ENCODE results near the gene GRIK4.

Gene GRIK4

DNA sequence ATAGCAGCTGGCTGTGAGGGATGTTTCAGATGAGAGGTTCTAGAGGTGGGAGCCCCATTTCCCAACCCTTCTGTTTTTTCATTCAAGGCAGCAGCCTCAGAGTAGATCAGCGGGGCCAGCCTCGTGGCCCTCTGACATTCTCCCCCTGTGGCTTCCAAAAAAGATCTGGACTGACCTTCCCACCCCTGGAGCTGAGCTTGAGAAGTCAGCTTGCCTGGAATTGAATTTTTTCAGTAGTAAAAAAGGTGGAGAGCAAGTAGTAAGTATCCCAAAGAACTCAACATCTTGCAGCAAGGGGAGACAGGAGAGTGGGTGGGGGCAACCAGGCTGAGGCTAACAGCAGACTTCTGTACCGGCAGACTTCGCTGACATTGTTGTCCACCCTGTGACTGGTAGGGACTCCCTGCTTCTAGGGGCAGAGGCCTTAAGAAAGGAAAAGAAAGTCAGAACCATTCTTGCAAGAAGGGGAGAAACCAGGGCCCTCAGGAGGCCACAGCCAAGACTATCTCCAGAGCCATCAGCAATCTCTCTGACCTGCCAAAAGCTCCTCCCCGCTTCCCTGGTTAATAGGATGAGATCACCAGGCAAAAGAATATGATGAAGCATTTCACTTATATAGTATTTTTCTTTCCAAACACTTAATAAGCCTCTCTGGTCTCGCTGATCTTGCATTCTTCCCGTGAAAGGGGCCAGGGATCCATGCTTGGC, 2.0 kb upstream of the GRIK4 start:
- no peak for DNase-seq (ENCODE audit: low spot score)

DNA sequence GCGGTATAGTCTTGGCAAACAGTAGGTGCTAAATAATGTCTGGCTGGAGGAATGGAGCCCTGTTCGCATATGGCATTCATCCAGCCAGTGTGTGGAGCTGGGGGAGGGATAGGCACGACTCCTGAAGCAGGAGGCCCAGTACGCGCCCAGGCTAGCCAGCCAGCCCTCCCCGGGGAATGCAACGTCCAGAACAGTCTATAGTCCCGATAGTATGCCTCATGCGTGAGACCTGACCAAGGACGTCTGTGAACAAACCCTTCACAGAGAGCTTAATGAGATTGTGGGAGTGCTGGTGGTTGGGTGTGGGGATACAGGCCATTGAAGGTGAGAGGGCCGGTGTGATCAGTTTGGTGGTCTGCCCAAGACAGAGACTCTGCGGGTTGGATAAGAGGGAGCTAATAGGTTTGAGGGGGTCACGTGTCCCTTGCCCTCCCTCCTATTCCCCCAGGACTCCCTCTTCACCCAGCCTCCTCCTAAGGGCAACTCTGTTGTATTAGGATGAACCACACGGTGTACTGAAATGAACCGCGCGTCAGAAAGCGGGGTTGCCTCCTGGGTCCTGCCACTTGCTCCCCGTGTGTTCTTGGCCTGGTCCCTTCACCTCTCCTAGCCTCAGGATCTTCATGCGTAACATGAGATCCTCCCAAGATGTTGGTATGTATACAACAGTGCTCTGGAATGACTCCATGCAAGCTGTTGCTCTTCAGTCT, 987 bp upstream of the GRIK4 start:
- no peak for DNase-seq (ENCODE audit: low spot score)

DNA sequence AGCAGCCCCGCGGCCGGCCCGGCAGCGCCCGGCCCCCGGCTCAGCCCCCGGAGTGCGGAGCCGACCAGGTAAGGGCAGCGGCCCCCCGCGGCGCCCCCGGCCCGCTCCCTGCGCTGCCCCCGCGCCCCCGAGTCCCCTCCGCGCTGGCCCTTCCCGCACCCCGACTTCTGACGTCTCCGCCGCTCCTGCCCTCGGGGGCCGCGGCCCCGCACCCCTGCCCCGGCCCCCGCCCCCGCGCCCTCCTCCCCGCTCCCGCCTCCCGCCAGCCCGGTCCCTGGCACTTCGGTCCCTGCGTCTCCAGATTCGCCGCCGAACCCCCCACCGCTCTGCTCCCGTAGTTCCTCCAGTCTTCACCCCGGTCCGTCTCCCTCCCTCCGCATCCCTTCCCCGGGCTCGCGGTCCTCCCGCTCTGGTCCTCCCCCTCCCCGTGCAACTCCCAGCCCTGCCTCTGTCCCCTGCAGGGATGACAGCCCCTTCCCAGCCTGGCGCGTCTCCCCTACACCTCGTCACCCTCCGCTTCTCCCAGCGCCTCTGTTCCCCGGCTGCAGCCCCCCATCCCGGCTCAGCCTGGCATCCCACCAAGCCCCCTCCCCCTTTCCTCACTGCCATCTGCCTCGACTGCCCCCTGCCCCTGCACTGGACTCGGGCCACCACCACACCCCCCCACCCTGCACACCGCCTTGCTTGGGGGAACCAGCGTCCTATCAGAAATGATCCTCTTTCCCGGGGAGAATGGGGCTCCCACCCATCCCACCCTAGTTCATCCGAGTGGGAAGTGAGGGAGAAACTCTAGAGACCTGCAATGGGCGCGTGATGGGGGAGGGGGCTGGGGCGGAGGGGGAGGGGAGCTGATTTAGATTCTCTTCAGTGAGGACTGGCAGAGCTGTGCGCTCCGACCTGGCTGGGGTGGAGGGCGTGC, 531 bp downstream of the GRIK4 start:
- DNase-seq (ENCODE audit: low spot score): no peak

DNA sequence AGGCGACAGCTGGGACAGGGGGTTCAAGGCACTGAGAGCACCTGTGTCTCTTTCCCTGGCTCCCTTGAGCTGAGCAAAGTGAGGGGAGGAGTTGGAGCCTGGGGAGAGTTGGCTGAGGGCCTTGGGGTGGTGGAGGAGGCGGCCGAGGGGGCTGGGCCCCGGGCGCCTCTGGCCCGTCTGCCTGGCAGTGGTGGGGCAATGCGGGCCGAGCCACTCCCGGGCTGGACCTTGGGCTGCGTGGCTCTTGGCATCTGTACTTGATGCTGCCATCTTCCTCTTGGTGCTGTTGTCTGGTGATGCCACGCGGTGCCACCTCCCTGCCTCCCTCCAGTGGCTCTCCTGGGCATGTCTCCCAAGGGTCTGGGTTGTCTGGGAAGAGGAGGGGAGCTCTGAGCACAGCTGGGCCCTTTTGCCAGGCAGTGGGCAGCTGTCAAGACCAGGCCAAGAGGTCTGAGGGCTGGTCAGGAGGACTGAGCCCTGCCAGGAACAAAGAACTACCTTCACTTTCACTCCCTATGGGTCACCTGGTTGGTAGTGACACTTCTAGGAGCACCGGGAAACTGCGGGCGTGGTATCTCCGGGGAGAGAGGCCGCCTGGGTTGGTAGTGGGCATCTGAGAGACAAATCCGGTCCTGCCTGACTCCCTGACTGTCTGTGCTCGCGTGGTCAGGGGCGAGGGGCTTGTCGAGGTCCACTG, 1.3 kb downstream of the GRIK4 start:
- peak; percentile 59 for DNase-seq (ENCODE audit: low spot score)

DNA sequence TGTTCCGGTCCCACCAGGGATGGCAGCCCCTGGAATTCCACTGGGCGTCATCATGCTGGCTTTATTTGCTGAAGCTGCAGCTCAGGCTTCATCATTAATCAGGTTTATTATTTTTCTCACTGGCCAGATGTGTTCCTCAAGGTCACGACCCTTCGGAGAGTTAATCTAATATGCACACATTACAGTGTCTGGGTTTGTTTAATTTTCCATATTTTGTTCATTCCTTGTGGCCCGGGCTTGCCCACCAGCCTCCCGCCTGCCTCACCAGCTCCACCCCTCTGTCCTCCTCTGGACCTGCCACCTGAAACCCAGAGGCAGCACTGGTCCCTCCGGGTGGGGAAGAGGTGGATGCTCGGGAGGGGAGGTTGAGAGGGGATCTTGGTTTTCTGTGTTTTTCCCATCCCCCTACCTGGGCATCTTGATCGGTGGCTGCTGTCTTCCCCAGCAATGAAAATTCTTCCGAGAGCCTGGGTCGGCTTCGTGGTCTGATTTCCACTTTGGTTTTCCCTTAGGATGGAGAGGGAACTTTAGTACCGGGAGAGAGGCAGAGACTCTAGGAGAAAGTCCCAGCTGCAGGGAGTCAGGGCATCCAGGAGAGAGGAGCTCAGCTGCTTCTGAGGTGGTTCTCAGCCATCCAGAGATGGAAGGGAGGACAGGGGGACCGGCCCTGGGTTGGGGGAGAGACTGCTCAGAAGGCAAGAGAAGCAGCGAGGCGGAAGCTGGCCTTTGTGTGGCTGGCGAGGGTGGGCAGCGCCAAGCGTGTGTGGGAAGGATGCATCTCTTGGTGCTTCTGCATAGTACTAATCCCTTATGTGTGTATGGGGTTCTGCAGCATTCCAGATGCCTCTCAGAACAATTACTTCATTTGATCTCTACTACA, 2.1 kb downstream of the GRIK4 start:
- no peak for DNase-seq (ENCODE audit: low spot score)

DNA sequence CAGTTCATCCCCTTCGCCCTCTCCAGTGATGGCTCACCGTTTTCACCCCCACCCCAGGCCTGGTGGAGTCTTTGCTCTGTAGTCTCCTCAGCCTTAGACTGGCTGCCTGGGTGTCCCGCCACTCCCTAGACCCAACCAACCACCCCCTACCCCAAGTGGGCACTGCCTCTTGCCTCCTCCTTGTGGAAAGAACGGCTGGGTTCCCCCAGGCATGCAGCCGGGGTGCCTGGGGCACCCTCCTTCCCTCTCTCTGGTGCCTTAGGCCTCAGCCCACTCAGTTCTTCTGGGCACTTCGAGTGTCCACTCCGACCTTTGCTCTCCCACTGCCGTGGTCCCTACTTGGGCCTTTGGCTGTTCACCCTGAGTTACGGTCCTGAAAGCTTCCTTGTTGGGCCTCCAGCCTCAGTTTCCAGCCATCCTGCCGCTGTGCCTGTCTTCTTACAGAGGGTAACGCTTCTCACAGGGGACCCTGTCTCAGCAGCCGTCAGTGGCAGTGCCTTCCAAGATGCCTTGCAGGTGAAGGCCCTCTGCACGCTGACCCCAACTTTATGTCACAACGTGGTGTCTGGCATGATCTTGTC, 3.1 kb downstream of the GRIK4 start:
- no peak for DNase-seq (ENCODE audit: low spot score)

DNA sequence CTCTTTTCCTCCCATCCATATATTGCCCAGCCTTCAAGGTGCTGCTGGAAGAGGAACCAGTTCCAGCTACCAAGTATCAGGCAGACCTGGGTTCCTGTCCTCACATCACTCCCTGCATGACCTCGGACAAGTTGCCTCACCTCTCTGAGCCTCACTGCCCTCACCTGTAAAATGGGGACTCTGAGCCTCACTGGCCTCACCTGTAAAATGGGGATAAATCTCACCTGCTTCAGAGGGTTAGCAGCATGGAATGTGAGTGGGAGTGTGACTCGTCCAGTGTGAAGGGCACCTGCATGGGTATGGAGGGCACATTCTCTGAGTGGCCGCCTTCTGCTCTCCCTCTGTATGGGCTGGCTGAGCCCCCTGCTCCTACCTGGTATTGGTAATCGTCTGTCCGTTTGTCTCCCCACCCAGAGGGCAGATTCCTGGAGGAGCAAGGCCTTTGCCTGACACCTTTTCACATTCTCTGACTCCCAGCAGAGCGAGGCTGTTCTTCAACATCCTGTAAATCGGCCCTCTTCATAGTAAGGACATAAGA, 3.7 kb downstream of the GRIK4 start:
- no peak for DNase-seq (ENCODE audit: low spot score)

DNA sequence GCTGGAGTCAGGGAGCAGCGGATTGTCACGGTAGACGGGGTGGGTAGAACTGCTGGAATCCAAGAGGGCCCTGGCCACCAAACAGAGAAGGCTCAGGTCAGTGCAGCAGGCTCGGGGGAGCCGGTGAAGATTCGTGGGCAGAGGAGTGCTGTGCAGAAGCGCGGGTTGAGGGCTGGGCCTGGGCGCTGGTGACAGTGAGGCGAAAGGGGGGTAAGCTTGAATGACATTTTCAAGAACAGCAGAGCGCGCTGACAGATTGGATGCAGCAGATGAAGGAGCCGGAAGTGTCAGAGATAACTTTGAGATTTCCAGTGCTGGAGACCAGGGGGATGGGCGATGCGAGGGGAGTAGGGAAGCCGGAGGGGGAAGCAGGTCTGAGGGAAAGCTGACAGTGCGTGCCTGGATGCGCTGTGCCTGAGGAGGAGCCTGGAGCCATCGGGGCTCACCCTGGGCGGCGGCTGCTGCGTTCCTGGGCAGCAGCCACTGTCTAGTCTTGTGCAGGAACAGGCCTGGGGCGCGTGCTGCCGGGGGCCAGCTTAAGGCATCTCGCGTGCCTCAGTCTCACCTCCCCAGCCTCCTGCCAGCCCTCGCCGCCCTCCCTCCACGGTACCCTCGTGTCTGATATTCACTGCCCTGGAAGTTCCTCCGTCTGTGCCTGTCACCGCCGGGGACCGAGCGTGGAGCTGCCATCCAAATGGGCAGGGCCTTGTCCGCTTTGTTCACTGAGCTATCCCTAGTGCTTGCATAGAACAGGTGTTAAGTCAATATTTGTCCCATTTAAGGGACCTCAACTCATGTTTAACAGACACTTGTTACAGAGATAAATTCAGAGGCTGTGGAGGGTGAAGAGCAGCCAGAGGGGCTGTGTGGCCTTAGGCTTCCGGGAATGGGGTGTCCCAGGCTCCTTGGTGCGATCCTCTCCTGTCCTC, 5.2 kb downstream of the GRIK4 start:
- DNase-seq (ENCODE audit: low spot score): no peak

DNA sequence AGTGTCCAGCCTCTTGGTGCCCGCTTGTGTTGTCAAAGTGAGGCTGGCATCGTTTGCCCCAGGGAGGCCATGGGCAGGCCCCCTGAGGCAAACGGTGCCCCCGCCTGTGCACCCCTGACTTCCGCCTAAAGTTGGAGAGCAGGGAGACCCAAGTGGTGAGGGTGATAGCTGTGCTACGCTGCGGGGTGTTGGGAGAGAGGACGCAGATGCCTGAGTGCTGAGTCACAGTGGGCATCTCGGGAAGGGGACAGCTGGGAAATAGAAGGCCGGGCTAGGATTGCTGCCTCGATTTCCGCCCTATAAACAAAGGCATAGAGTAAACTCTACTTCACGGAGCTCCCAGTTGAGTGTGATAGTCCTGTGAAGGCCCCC, 5.8 kb downstream of the GRIK4 start:
- DNase-seq (ENCODE audit: low spot score): no peak

DNA sequence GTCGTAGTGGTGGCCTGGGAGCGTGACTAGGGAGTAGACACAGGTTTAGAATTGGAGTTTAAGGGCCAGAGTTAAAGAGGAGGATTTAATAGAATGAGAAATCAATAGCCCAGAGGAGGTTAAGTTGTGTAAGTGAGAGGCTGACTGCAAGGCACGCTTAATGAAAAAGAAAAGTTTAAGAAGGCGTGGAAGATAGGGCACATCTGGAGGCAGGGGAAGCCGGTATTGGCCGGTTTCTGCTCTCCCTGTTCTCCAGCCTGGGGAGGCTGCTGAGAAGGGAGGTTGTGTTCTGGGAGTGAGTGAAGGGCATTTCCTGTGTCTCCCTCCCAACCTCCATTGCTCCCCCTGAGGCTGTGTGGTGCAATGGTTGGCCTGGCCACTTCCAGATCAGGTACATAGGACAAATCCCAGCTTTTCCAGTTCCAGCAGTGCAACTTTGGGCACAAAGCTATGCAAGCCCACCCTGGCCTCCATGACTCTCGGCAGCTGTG, 6.3 kb downstream of the GRIK4 start:
- peak; percentile 6 for DNase-seq (ENCODE audit: low spot score)

DNA sequence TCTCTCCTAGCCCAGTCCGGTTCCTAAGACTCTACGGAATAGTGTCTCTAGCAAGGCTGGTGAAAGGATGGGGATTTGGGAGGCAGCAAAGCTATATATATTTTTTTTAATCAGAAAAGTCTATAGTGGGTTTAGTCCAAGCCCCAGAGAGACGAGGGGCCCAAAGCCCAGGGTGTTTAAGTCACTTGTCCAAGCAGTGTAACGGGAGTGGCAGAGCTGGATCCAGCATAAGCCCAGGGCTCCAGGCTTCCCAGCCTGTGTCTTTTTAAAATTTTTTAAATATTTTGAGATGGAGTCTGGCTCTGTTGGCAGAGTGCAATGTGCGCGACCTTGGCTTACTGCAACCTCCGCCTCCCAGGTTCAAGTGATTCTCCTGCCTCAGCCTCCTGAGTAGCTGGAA, 6.8 kb downstream of the GRIK4 start:
- DNase-seq (ENCODE audit: low spot score): no peak

DNA sequence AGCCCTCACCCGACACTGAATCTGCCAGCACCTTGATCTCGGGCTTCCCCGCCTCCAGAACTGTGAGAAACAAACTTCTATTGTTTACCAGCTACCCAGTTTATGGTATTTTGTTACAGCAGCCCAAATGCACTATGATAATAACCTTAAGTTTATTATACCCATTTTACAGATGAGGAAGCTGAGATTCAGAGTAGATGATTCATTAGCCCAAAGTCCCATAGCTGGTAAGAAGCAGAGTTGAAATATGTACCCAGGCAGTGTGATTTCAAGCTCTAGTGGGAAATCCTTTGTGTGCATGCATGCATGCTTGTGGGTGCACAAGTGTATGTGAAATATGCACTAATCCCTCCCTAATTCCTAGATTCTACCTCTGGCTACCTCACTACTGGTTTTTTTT, 7.9 kb downstream of the GRIK4 start:
- no peak for DNase-seq (ENCODE audit: low spot score)

DNA sequence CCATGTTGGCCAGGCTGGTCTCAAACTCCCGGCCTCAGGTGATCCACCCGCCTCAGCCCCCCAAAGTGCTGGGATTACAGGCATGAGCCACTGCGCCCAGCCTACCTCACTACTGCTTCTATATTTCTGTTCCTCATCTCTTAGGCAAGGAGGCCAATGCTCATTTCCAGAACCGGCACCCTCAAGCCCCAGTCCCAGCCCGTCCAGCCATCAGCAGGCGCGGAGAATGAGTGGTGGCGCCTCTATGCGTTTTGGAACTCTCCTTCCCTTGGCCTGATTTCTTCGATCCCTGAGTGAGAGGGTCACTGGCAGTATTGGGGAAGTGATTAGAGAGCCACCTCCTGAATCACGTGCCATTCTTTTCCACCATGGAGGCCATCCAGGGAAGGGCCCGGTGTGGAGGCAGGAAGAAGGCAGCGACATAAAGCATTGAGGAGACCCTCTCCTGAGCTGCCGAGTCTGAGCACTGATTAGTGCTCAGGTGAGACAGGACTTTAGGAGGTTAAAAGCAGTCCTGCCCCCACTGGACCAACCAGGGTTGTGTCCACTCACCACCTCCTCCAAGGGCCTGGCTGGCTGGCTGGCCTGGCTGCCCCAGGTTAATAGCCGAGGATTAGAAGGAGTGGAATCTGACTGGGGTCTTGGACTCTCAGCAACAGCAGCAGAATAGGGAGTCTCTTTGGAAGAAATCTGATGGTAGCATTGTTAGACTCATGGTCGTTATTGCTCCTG, 8.7 kb downstream of the GRIK4 start:
- peak; percentile 6 for DNase-seq (ENCODE audit: low spot score)

DNA sequence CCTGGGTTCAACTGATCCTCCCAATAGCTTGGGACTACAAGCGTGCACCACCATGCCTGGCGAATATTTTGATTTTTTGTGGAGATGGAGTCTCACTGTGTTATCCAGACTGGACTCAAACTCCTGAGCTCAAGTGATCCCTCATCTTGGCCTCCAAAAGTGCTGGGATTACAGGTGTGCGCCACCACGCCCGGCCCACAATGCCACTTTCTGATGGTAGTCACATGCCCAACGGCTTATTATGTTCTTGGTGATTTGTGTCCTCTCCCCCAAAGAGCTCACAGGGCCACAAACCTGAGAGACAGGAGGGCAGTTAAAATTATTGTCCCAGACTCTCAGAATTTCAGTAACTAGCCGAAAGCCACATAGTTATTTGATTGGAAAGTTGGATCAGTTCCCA, 9.6 kb downstream of the GRIK4 start:
- DNase-seq (ENCODE audit: low spot score): no peak

DNA sequence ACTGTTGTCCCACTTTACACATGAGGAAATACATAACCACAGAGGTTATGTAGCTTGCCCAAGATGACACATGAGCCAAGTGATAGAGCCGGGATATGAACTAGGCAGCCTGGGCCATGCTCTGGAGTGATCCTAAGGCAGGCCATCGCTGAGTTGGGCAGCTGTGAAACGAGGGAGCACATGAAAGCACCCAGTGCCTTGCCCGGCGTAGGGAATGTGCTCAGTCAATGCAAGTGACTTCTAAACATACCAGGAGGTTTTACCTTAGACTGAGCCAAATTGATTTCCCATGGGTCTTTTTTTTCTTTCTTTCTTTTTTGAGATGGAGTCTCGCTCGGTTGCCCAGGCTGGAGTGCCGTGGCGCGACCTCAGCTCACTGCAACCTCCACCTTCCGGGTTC, 10.5 kb downstream of the GRIK4 start:
- DNase-seq (ENCODE audit: low spot score): peak; percentile 12

DNA sequence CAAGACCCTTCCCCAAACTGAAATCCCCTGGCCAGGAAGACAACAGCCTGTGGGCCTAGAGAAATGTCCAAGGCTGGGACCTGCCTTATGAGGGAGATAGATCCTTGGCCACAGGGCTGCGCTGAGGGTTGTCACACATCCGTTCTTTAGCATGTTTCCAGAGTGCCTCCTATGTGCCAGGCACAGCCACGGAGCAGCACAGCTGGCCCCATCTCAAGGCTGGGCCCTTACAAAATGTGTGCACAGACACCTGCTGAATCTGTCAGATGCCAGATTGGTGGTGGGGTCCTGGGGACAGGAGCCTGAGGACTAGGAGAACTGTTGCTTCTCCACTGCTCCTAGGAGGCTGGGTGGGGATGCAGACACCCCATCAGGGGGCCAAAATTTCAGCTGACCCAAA, 11.2 kb downstream of the GRIK4 start:
- DNase-seq (ENCODE audit: low spot score): peak; percentile 9

DNA sequence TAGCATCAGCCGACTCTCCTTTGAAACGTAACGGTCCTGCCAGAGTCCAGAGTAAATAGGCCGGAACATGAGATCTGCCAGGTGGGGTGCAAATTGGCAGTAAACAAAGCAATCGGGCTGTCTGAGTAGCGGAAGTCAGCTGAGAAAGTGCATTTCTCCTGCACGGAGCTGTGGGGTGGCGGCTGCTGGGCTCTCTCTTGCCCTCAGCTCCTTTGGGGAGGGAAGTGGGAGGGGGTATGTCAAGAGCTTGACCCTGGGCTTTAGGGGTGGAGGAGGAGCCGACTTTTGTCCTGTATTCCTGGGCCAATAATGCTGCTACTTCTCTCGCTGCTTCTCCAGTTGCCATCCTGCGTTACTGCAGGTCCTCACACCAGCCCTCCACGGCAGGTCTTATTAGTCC, 11.6 kb downstream of the GRIK4 start:
- DNase-seq (ENCODE audit: low spot score): no peak

DNA sequence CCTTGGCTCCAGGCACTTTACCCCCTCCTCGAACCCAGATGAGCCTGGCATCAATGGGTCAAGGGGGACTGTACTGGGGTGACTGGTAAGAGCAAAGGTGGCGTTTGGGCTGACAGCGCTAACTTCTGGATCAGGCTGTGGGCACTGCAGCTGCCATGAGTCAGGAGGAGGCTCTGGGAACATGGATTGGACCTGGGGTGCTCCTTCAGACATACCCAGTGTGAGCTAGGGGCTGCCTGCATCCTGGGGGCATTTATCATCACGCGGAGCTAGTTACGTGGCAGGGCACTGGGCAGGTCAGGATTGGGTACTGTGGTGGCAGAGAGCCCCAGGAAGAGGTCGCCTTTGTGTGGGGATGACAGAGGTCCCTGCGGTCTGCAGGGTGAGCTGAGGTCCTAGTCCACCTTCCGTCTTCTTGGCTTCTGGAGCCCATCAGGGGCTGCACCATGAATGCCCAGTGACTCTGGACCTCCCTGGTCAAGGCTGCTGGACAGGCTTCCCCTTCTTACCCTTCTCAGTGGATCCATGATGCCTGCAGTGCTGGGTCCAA, 13.1 kb downstream of the GRIK4 start:
- no peak for DNase-seq (ENCODE audit: low spot score)

Data from D341Med (cell line).